GM18498 (cell line): ENCODE results near the gene SGMS1.
"Not testable (repeated sequence)": the region's sequence is repeated elsewhere in the genome, so short reads cannot be mapped to it uniquely, and the experiment has no call there.

ENCODE experiments used
- ATAC-seq: cut with Tn5 transposase; IDR thresholded peaks from one replicate; pipeline ENCODE4 v1.9.1; 2021; ENCODE audit warnings: mild to moderate bottlenecking, moderate library complexity; ENCODE audit not compliant: unreplicated experiment

SGMS1 gene

GRCh38 chr10:50387732-50388073 lies 236.1 kb downstream of the SGMS1 start:
- ATAC-seq, result peak; percentile 80

DNA sequence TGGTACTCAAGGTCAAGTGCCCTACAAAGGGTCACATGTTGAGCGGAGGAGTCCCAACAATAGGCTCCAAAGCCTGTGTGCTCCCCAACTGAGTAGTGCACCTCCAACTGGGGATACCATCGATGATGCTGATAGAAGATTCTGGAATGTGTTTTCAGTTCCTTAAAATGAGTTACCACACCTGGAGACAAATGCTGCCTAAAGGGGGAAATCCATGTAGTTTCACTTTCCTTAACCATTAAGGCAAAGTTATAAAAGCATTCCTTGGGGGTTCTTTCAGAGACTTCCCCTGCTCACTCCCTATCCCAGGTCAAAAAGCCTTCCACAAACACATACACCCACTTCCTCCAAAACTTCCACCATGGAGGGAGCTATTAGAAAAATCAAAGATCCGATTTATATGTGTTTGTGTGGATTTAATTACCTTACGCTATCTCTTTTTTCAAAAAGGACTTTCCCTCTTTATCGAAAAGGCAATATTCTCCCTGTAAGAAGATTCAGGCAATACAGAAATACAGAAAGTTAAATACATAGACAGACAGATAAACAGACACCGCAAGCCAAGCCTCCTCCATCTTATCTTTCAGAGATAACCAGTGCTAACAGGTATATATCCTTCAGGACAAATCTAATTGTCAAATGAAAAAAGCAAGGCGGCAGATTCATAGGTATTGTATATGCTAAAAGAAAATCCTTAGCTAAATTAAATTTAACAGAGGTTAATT lies 236.6 kb downstream of the SGMS1 start:
- peak; percentile 11 for ATAC-seq

GRCh38 chr10:50385624-50386023 lies 238.1 kb downstream of the SGMS1 start:
- ATAC-seq, result no peak

GRCh38 chr10:50384898-50385297 lies 238.9 kb downstream of the SGMS1 start:
- ATAC-seq, result no peak

DNA sequence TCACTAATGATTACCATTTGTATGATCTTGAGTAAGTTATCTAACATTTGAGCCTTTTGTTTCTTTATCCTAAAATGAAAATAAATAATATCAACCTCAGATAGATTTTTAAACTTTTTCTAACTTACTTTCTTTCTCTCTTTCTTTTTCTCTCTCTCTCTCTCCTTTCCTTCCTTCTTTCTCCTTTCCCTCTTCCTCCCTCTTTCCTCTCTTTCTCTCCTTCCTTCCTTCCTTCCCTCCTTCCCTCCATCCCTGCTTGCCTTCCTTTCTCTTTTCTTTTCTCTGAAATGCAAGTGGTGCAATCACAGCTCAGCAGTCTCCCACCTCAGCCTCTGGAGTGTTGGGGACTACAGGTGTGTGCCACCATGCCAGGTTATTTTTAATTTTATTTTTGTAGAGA lies 239.5 kb downstream of the SGMS1 start:
- ATAC-seq, result no peak

GRCh38 chr10:50382576-50383023 lies 241.2 kb downstream of the SGMS1 start:
- no peak for ATAC-seq

- ATAC-seq, result no peak
Observed at GRCh38 chr10:50381642-50382041, 242.1 kb downstream of the SGMS1 start.

DNA sequence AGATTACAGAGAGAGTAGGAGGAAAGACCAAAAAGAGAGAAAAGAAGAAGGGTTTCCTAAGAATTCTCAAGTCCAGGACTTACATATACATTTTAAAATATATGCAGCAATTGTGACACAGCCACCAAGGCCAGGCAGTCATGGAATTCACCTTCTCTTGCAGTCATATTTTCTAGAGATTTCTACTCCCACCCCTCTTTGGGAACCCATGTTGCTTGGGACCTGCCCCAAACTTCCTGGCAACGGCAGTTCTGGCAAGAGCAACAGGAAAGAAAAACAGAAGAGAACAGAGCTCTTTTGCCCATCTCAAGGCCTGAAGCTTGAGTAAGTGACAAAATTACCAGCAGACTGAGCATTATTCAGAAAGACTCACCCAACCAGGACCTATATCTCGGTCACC lies 244.1 kb downstream of the SGMS1 start:
- ATAC-seq, result no peak

DNA sequence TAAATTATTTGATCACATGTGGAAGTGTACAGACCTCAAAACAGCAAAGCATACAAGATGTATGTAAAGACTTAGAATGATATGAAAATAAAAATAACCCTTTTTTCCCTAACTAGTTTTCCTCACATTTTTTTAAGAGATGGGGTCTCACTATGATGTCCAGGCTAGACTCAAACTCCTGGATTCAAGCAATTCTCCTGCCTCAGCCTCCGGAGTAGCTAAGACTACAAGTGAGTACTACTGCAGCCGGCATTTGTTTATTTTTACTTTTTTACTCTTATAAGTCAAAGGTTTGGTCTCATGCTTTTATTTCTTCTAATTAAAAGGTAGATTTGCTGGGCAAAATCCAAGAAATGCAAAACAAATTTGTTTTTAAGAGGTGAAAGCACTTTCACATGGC lies 248.0 kb downstream of the SGMS1 start:
- ATAC-seq, result no peak

DNA sequence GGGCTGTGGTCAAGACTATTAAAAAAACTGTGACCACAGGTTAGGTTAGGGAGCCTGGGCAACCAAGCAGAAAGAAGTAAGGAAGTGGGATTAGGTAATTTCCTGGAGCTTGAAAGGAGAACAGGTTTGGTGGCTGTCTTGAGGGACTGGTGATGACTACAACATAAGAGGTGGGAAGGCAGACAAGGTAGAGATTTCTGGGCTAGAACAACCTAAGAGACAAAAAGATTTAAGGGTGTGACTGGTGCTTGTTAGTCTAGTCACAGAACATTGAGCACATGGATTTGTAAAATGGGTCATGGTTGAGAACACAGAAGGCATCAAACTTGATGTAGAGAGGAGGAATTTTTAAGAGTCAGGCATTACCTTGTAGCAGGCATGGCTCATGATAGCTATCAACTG lies 248.7 kb downstream of the SGMS1 start:
- no peak for ATAC-seq

DNA sequence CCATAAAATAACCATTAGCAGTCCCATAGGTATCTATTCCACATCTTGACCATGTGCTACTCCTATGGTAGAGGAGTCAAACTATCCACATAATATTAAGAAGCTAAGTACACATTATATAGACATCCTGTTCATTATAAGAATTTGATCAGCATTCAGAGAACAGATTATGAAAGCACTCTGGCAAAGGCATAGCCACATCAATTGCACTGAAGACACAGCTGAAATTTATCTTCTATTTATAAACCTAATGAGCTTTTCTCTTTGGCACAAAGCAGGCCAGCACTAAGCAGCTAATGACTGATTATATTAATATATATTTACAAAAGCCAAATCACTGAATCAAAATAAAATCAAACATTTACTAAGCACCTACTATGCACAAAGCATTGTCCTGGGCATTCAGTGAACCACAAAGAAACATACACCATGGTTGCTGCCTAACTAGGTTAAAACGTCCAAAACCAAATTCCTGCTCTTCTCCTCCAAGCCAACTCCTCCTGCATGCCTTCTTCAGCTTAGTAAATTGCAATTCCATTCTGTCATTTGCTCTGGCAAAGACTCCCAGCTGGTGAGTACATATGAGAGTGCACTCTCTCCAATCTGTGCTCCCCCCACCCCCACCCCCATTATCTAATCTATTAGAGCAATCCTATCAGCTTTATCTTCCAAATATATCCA lies 249.8 kb downstream of the SGMS1 start:
- ATAC-seq, result no peak

- ATAC-seq, result no peak
Observed at GRCh38 chr10:50369931-50370330, 253.8 kb downstream of the SGMS1 start.

GRCh38 chr10:50367732-50368131 lies 256.0 kb downstream of the SGMS1 start:
- no peak for ATAC-seq

DNA sequence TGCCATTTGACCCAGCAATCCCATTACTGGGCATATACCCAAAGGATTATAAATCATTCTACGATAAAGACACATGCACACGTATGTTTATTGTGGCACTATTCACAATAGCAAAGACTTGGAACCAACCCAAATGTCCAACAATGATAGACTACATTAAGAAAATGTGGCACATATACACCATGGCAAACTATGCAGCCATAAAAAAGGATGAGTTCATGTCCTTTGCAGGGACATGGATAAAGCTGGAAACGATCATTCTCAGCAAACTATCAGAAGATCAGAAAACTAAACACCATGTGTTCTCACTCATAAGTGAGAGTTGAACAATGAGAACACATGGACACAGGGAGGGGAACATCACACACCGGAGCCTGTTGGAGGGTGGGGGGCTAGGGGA lies 257.3 kb downstream of the SGMS1 start:
- ATAC-seq, result not testable (repeated sequence)

- ATAC-seq, result not testable (repeated sequence)
Observed at GRCh38 chr10:50364730-50365129, 259.0 kb downstream of the SGMS1 start.

GRCh38 chr10:50362547-50363125 lies 261.1 kb downstream of the SGMS1 start:
- ATAC-seq, result peak; percentile 89

- no peak for ATAC-seq
Observed at GRCh38 chr10:50361946-50362345, 261.8 kb downstream of the SGMS1 start.

- no peak for ATAC-seq
Observed at GRCh38 chr10:50360077-50360850, 263.5 kb downstream of the SGMS1 start.

GRCh38 chr10:50358925-50359687 lies 264.6 kb downstream of the SGMS1 start:
- no peak for ATAC-seq

DNA sequence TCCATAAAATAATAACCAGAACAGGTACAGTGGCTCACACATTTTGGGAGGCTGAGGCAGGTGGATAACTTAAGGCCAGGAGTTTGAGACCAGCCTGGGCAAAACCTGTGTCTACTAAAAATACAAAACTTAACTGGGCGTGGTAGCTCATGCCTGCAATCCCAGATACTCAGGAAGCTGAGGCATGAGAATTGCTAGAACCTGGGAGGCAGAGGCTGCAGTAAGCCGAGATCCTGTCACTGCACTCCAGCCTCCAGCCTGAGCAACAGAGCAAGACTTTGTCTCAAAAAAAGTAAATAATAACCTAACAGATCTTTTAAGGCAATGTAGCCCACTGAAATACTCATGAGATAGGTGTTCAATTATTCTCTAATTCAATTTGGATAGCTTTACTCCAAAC lies 265.3 kb downstream of the SGMS1 start:
- no peak for ATAC-seq

DNA sequence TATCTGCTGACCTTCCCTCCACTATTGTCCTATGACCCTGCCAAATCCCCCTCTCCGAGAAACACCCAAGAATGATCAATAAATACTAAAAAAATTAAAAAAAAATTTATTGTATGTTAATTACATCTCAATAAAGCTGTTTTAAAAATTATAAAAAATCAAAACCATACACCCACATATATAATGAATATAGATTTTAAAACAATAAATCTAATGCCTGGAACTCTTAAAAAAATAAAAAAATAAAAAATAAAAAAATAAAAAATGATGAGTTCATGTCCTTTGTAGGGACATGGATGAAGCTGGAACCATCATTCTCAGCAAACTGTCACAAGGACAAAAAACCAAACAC lies 267.3 kb downstream of the SGMS1 start:
- not testable (repeated sequence) for ATAC-seq
